MG63 (cell line): ENCODE results near the gene ABCC8. TPM values are rescaled to one million over a fixed set of nuclear protein-coding genes. Genes with fewer than 3 reads are reported as not detected.
A peak's percentile ranks its signal among the peaks of the same experiment; 100 is the strongest.

ENCODE experiments used
- DNase-seq: peaks from one replicate; pipeline ENCODE4 v3.0.0-alpha.2; 2020
- H3K27me3 ChIP-seq: fragments of 250-450 bp; sonication (Bioruptor Pico); 2 replicates; pipeline ENCODE4 v1.5.1; 2020; ENCODE audit warnings: mild to moderate bottlenecking, moderate library complexity
- H3K36me3 ChIP-seq: fragments of 250-450 bp; sonication (Bioruptor Pico); 2 replicates; pipeline ENCODE4 v1.5.1; 2020; ENCODE audit warnings: mild to moderate bottlenecking, moderate library complexity
- H3K4me3 ChIP-seq: fragments of 250-450 bp; sonication (Bioruptor Pico); 2 replicates; pipeline ENCODE4 v1.5.1; 2020; ENCODE audit warnings: mild to moderate bottlenecking, moderate library complexity
- H3K9me3 ChIP-seq: fragments of 250-450 bp; sonication (Bioruptor Pico); 2 replicates; pipeline ENCODE4 v1.5.1; 2020; ENCODE audit warnings: mild to moderate bottlenecking, moderate library complexity
- total RNA-seq: library from RNA; depleted of rRNA; stranded (reverse); fragments of >200 nt; shearing (Covaris generic); gene quantifications from 2 replicates; pipeline ENCODE4 v1.2.3, GENCODE V29; 2014; ENCODE audit warnings: low replicate concordance

The ABCC8 gene
- total RNA-seq, 1 experiment from 2014 or later, result not detected

DNA sequence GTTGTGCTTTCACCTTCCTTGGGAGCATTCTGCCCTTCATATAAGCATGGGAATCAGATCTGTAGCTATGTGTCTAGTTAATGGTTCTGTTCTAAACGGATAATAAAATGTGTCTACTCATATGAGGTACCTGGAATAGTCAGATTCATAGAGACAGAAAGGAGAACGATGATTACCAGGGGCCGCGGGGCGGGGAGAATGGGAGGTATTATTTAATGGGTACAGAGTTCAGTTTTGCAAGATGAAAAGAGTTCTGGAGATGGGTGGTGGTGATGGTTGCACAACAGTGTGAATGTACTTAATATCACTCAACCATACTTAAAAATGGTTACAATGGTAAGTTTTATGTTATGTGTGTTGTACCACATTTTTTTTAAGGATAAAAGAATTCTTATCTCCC lies 10.0 kb upstream of the ABCC8 start:
- H3K27me3 ChIP-seq, result no peaks in the 10 kb centered on the region

DNA sequence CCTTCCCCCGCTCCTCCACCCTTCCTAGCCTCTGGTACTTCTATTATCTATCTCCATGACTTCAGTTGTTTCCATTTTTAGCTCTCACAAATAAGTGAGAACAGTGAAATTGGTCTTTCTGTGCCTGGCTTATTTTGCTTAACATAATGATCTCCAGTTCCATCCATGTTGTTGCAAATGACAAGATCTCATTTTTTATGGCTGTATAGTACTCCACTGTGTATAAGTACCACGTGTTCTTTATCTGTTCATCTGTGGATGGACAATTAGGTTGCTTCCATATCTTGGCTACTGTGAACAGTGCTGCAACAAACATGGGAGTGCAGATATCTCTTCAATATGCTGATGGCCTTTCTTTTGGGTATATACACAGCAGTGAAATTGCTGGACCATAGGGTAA lies 6.9 kb upstream of the ABCC8 start:
- DNase-seq, result no peak
- Histone ChIP-seq H3K27me3 (no peaks in the 10 kb centered on the region), H3K36me3 (no peaks in the 10 kb centered on the region), H3K9me3 (no peaks in the 10 kb centered on the region), H3K4me3 (no peak overlapping the region)

More for the DNA sequence above, 10.0 kb upstream of the ABCC8 start:
- no peak for DNase-seq
- H3K9me3 ChIP-seq, result no peaks in the 10 kb centered on the region
- no peaks in the 10 kb centered on the region for H3K36me3 ChIP-seq
- no peak overlapping the region for H3K4me3 ChIP-seq

DNA sequence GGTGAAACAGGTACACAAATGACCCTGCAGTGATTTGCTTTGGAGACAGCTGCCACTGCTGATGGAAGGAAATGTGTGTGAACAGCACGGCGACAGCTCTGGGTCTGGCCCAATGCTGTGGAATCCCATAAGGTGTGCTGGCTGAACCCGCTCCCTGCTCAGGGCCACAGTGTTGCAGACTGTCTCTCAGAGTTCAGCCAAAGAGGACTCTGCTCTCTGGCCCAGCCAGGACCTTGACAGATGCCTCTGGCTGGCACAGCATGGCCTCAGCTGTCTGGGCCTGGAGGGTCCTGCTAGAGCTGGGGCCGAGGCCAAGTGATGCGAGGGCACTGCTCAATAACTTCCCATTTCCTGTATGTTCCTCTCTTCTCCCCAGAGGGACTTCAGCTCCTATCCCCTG lies 5.3 kb upstream of the ABCC8 start:
- Histone ChIP-seq H3K9me3 (no peaks in the 10 kb centered on the region), H3K4me3 (no peak overlapping the region), H3K27me3 (no peaks in the 10 kb centered on the region; the same call in 1 of the 2 replicates), H3K36me3 (no peaks in the 10 kb centered on the region)
- no peak for DNase-seq

DNA sequence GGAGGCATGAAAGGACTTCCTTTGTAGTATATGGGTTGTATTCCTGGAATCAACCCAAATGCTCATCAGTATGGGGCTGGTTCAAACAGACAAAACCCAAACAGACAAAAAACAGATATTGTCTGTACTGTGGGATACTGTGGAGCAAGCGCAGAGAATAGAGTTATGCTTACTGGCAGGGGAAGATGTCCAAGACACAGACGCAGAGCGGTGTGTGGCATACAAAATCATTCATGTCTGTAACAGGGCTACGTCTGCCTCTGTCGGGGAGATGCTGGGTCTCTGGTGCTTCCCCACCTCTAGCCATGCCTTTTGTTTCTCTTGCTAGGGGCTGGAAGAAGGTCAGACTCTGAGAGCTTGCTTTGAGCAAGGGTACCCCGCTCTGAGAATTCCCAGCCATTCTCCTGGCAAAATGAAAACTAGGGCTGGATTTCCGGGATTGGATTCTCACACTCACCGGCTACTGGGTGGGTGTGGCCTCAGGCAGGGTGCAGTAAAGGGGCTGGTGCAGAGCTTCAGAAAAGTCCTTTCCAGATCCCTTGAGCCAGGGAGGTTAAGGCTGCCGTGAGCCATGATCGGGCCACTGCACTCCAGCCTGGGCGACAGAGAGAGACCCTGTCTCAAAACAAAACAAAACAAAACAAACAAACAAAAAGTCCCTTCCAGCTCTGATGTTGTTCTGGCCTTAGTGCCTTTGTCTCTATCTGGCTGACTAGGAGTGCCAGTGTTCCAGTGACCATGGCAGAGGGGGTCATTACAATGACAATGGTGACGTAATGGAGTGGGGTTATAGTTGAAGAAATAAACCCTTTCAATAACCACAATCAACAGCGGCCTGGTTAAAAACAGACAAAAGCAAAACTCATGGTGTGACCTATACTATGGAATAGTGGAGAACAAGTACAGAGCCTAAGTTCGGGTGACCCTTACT lies 2.9 kb upstream of the ABCC8 start:
- Histone ChIP-seq H3K36me3 (no peaks in the 10 kb centered on the region), H3K9me3 (no peaks in the 10 kb centered on the region), H3K4me3 (no peak overlapping the region), H3K27me3 (peaks cover 5% of the 10 kb centered on the region)
- DNase-seq, result peak; percentile 15

DNA sequence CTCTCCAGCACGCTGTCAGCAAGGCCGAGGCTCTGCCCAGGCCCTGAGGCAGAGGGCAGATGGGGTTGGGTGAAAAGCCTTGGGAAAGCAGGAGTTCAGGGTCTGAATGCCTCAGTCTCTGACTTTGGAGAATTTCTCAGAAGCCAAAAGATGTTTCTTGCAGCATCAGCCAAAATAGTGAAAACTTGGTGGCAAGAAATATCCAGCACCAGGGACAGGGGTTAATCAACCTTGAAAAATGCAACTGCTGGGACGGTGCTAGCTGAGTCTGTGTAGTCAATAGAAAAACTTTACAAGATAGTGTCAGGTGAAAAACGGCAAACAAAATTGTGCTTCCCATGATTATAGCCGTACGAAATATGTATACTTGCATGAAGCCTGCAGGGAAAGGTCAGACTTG lies 1.4 kb upstream of the ABCC8 start:
- DNase-seq, result no peak
- H3K9me3 ChIP-seq, result no peaks in the 10 kb centered on the region
- no peaks in the 10 kb centered on the region for H3K36me3 ChIP-seq
- no peak overlapping the region for H3K4me3 ChIP-seq
- H3K27me3 ChIP-seq, result peaks cover 5% of the 10 kb centered on the region

DNA sequence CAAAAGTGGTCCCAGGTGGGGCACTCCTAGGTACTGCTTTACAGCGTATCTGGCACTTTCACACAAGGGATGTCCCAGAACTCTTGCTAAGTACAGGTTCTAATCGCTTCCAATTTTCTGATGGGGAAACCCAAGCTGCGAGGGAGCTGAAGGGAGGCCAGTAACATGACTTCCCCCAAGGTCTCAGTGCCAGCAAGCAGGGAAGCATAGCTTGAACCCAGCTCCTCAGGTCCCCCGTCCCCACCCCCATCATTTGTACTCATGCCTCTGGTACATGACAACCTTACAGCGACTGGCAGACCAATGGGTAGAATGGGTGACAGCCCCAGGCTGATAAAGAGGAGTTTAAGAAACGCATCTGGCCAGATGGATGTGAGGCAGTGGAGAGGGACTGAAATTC lies 716 bp upstream of the ABCC8 start:
- H3K27me3 ChIP-seq, result peaks cover 5% of the 10 kb centered on the region
- H3K36me3 ChIP-seq, result no peaks in the 10 kb centered on the region
- H3K4me3 ChIP-seq, result no peak overlapping the region
- no peak for DNase-seq
- no peaks in the 10 kb centered on the region for H3K9me3 ChIP-seq

DNA sequence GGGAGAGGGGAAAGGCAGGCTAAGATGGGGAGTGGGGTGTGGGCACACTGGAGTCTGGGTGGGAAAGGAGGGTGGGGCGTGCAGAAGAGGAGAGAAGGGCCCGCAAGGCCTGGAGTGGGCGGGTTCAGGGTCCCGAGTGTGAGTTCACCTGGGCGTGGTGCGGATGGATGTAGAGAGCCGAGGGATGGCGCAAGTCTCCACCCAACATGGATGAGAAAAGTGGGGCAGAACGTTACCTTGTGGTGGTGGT lies 364 bp upstream of the ABCC8 start:
- peaks cover 5% of the 10 kb centered on the region for H3K27me3 ChIP-seq
- no peak for DNase-seq

DNA sequence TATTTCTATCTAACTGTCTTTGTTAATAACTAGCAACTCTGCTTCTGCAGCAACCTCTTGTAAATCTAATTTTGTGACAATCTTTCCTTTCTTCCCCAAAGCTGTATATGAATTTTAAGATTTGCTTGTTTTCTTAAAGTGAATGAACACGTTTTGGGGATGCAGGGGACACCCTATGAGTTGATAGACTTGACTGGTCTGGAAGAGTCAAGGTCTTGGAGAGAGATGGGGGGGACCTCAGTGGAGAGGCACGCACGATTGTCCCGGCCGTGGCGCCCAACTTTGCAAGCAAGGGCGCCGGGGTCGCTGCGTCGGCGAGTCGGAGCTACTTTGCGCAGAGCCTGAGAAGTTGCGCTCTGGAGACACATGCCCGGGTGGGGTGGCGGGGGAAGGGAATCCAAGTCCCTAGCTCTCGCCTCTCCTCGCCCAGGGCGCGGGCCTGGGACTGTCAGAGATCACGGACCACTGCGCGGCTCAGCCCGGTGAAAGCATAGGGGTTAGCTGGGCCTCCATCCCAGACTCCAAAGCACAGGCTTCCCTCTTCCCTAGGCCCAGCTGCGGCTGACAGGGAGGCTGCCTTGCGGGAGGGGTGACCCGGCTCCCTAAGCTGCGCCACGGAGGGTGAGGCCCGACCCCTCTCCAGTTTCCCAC lies 854 bp downstream of the ABCC8 start:
- no peaks in the 10 kb centered on the region for H3K36me3 ChIP-seq
- no peaks in the 10 kb centered on the region for H3K9me3 ChIP-seq
- H3K4me3 ChIP-seq, result no peak overlapping the region
- no peak for DNase-seq
- H3K27me3 ChIP-seq, result peaks cover 5% of the 10 kb centered on the region

More for the DNA sequence above, 364 bp upstream of the ABCC8 start:
- Histone ChIP-seq H3K9me3 (no peaks in the 10 kb centered on the region), H3K4me3 (no peak overlapping the region), H3K36me3 (no peaks in the 10 kb centered on the region)

DNA sequence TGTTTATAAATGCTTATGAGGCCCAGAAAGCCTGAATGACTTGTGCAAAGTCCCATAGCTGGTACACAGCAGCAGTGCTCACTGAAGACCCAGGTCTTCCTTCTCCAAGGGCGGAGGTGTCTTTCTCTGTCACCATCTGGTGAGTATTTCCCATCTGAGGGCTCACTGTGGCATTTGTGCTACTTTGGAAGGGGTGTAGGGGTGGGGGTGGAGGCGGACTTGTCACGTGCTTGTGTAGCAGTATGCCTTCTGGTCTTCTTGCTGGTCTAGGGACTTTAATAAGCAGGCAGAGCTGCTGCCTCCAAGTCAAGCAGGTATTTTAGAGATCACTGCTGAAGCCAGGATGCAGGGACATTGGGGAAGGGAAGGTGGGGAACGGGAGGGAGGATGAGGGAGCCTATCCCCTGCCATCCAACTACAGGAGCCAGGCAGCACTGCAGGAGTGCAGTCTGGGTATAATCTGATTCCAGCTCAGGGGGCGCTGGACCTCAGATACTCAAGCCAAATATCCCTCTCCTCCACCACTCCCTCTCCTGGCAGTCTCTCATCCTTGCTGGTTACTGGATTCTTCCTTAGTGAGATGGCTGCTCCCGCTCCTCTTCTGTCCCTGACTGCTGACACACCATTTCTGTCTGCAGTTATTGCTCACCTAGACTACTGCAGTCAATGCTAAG lies 3.4 kb downstream of the ABCC8 start:
- Histone ChIP-seq H3K9me3 (no peaks in the 10 kb centered on the region), H3K27me3 (peaks cover 5% of the 10 kb centered on the region), H3K4me3 (no peak overlapping the region), H3K36me3 (no peaks in the 10 kb centered on the region)
- DNase-seq, result no peak

DNA sequence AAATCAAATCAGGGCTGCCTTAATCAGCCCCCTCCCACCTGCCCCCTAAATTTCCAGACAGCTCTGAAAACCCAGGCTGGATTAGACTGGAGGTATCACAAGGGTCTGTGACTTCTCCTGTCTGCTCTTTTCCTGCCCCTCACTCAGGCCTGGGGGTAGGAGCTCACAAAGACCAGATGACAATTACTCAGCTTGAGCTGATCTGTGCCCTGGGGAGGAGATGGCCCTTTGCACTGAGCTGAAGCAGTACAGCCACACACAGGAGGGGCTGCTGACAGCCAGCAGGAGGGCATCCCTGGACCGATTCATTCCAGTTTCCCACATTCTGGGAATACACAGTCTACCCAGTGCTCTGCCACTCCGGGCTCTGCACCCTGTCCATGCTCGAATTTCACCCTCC lies 4.2 kb downstream of the ABCC8 start:
- H3K9me3 ChIP-seq, result no peaks in the 10 kb centered on the region
- DNase-seq, result no peak
- H3K36me3 ChIP-seq, result no peaks in the 10 kb centered on the region
- H3K4me3 ChIP-seq, result no peak overlapping the region
- H3K27me3 ChIP-seq, result peaks cover 5% of the 10 kb centered on the region

DNA sequence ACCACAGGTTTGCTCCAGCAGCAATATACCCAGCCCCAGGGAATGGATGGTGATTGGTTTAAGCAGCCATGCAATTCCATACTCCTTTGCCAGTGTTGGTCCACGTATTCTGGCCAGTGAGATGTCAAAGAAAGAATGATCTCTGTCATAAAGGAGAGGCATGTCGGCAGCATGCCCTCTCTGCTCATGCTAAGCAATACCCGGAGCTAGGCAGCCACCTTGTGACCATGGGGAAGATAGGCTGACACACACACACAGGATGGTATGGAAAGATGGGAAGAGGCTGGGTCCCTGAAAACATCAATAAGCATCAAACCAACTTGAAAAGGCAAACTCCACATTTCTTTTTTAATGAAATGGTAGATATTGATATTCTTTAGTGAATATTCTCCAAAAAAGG lies 5.1 kb downstream of the ABCC8 start:
- Histone ChIP-seq H3K9me3 (no peaks in the 10 kb centered on the region), H3K27me3 (peaks cover 5% of the 10 kb centered on the region; the same call in 1 of the 2 replicates), H3K4me3 (no peak overlapping the region), H3K36me3 (no peaks in the 10 kb centered on the region)
- DNase-seq, result no peak

DNA sequence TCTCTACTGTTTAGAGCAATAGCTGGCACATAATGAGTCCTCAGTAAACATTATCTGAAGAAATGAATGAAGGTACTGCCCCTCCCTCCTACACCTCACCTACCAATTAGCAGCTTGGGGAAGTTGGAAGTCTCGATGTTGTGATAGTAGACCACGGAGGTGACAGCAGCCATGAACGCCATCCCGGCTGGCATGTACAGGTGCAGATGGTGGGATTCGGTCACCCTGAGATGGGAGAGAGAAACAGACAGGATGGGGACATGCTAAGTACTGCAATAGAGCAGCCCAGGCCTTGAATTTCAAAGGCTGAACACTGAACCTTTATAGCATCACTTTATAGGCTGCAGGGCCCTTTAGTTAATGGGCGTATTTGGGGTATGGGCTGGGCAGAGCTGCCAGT lies 6.6 kb downstream of the ABCC8 start:
- no peaks in the 10 kb centered on the region for H3K9me3 ChIP-seq
- H3K36me3 ChIP-seq, result no peaks in the 10 kb centered on the region
- H3K4me3 ChIP-seq, result no peak overlapping the region
- no peaks in the 10 kb centered on the region for H3K27me3 ChIP-seq
- no peak for DNase-seq

DNA sequence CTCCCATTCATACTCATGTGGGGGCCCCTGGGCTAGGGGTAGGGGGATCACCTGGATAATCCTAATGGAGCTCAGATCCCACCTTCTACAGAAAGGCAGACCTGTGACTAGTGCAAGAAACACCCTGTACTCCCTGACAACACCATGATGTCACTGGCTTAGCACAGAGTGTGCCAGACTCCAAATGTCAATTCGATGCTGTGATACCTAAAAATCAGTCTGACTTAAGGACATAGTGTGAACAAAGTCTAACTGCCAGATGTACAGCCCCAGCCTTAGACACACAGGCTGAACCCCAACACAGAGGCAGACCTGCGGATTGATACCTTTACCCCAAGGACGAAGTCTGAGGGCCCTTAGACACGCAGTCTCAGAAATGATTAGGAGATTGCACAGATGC lies 8.5 kb downstream of the ABCC8 start:
- H3K36me3 ChIP-seq, result no peaks in the 10 kb centered on the region
- H3K27me3 ChIP-seq, result no peaks in the 10 kb centered on the region
- no peak for DNase-seq
- no peak overlapping the region for H3K4me3 ChIP-seq
- no peaks in the 10 kb centered on the region for H3K9me3 ChIP-seq

DNA sequence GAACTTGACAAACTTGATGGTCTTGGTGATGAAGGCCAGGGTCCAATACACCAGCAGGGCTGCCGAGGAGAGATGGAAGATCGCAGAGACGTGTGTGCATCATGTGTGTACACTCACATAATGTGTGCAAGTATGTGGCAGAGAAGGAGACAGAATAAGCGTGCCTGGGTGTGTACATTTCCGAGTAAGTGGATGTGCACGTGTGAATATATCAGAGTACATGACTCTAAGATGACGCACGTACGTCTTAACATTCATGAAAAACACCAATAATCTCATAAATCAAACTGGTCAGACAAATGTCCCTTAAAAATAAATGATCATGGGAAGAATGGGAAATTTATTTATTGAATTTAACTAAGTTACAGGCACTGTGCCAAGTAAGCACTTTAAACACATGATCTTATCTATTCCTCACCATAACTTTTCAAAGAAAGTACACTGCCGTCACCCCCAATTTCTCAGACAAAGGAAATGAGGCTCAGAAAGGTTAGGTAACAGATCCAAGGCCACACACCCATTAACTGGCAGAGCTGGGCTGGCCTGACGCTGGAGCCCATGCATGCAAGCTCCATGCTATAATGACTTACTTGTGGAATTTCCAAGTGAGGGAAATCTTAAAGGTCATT lies 13.0 kb downstream of the ABCC8 start:
- Histone ChIP-seq H3K9me3 (no peaks in the 10 kb centered on the region), H3K27me3 (no peaks in the 10 kb centered on the region), H3K4me3 (no peak overlapping the region), H3K36me3 (no peaks in the 10 kb centered on the region)
- DNase-seq, result no peak

DNA sequence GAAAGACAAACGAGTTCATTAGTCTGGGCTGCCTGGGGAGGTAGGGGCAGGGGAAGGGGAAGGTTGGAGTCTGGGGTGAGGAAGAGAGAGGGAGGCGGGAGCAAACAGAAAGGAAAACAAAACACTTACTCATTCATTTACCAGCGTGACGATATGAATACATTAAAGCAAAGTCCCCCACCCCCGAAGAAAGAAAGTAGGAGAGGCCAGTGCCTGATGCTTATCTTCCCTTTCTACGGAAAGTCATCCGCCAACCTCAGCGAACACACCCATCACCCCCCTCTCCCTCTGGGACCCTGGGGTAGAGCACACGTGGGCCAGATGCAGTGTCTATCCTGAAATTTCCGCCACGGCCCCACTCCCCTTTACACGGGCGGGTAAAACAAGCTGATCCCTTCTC lies 13.7 kb downstream of the ABCC8 start:
- no peaks in the 10 kb centered on the region for H3K27me3 ChIP-seq

DNA sequence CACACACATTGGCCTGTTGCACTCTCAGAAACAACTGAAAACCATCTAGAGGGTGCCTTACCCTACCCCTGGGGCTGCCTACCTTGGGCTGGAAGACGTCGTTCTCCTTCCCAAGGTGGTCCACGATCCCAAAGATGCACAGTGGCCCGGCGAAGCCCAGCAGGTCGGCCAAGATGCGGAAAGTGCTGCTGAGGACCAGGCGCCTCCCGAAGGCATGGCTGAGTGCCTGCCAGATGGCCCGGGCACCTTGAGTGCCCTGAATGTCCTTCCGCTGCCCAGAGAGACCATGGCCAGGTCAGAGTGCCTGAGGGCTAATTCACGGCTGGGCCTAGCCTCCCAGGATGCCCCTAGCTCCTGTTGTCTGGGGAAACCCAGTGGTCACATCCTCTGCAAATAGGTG lies 16.2 kb downstream of the ABCC8 start:
- H3K36me3 ChIP-seq, result no peaks in the 10 kb centered on the region
- H3K27me3 ChIP-seq, result no peaks in the 10 kb centered on the region
- H3K4me3 ChIP-seq, result no peak overlapping the region
- DNase-seq, result no peak
- H3K9me3 ChIP-seq, result no peaks in the 10 kb centered on the region

More for the DNA sequence above, 13.7 kb downstream of the ABCC8 start:
- Histone ChIP-seq H3K9me3 (no peaks in the 10 kb centered on the region), H3K4me3 (no peak overlapping the region), H3K36me3 (no peaks in the 10 kb centered on the region)
- no peak for DNase-seq

DNA sequence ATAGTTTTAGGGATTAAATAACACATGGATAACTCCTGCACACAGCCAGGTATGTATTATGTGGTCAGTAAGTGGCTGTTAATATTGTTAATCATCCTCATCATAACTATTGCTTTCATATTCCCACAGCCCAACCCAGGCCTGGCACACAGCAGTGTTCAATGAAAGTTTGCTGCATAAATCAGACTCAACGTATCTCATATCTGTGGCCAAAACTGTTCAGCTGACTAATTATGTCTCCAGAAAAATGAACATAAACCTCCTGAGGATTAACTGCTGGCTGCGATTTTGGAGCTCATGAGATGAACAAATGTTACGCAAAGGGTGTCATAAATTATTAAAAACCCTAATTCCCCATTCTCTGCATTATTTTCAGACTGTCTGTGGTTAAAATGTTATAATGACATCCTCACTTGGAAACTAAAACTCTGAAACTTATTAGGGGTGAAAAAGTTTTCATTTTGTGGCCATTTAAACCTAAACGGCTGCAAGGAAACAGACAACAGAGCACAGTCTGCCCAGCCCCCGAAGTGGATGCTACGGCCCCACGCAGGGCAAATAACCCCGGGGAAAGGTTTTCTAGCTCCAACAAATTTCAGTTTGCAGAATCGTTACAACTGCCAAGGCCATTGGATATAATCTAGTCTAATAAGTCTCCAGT lies 17.3 kb downstream of the ABCC8 start:
- Histone ChIP-seq H3K9me3 (no peaks in the 10 kb centered on the region), H3K27me3 (no peaks in the 10 kb centered on the region)

More for the DNA sequence above, 17.3 kb downstream of the ABCC8 start:
- Histone ChIP-seq H3K36me3 (no peaks in the 10 kb centered on the region), H3K4me3 (no peak overlapping the region)
- DNase-seq, result no peak
